ENCODE measurements around the gene SEMA5B.

The SEMA5B gene

GRCh38 chr3:122962149-122962548, 65.4 kb downstream of the SEMA5B start:
- DNase-seq (no peak), ATAC-seq (no peak)
- Mint-ChIP-seq H3K27ac (no peak overlapping the region), H3K4me3 (no peak overlapping the region), H3K9me3 (no peaks in the 10 kb centered on the region), H3K4me1 (no peaks in the 10 kb centered on the region), H3K27me3 (peaks cover 16% of the 10 kb centered on the region)

- ATAC-seq: no peak
- H3K27ac Mint-ChIP-seq: no peak overlapping the region
- H3K4me3 Mint-ChIP-seq: no peak overlapping the region
- peaks cover 23% of the 10 kb centered on the region for H3K27me3 Mint-ChIP-seq
- no peaks in the 10 kb centered on the region for H3K4me1 Mint-ChIP-seq
- no peaks in the 10 kb centered on the region for H3K9me3 Mint-ChIP-seq
- DNase-seq: no peak
Measured at GRCh38 chr3:122961146-122961545, 66.4 kb downstream of the SEMA5B start.

- Mint-ChIP-seq H3K4me3 (no peak overlapping the region), H3K27ac (no peak overlapping the region), H3K27me3 (peaks cover 26% of the 10 kb centered on the region), H3K9me3 (no peaks in the 10 kb centered on the region), H3K4me1 (no peaks in the 10 kb centered on the region)
- ATAC-seq: no peak
- DNase-seq: no peak
Measured at GRCh38 chr3:122960652-122961051, 66.9 kb downstream of the SEMA5B start.

- Mint-ChIP-seq H3K27ac (no peak overlapping the region), H3K27me3 (peaks cover 26% of the 10 kb centered on the region), H3K9me3 (no peaks in the 10 kb centered on the region), H3K4me1 (no peaks in the 10 kb centered on the region), H3K4me3 (no peak overlapping the region)
- no peak for DNase-seq
- no peak for ATAC-seq
Measured at GRCh38 chr3:122959339-122959738, 68.2 kb downstream of the SEMA5B start.

GRCh38 chr3:122957707-122958689, 69.6 kb downstream of the SEMA5B start:
- no peak for ATAC-seq
- no peak overlapping the region for H3K27ac Mint-ChIP-seq
- no peaks in the 10 kb centered on the region for H3K4me1 Mint-ChIP-seq
- H3K27me3 Mint-ChIP-seq: peaks cover 26% of the 10 kb centered on the region
- no peak for DNase-seq
- no peak overlapping the region for H3K4me3 Mint-ChIP-seq
- no peaks in the 10 kb centered on the region for H3K9me3 Mint-ChIP-seq

GRCh38 chr3:122956693-122957455, 70.7 kb downstream of the SEMA5B start:
- Mint-ChIP-seq H3K27ac (no peak overlapping the region), H3K9me3 (no peaks in the 10 kb centered on the region), H3K4me1 (no peaks in the 10 kb centered on the region), H3K27me3 (peaks cover 19% of the 10 kb centered on the region), H3K4me3 (no peak overlapping the region)
- no peak for DNase-seq
- ATAC-seq: no peak

- peaks cover 17% of the 10 kb centered on the region for H3K27me3 Mint-ChIP-seq
- DNase-seq (no peak), ATAC-seq (no peak)
- no peak overlapping the region for H3K4me3 Mint-ChIP-seq
- no peak overlapping the region for H3K27ac Mint-ChIP-seq
- no peaks in the 10 kb centered on the region for H3K9me3 Mint-ChIP-seq
- no peaks in the 10 kb centered on the region for H3K4me1 Mint-ChIP-seq
Measured at GRCh38 chr3:122955916-122956692, 71.5 kb downstream of the SEMA5B start.

GRCh38 chr3:122952520-122952919, 75.0 kb downstream of the SEMA5B start:
- H3K4me1 Mint-ChIP-seq: no peaks in the 10 kb centered on the region
- DNase-seq: no peak
- H3K27me3 Mint-ChIP-seq: peaks cover 10% of the 10 kb centered on the region
- no peak overlapping the region for H3K4me3 Mint-ChIP-seq
- peak; percentile 23 for ATAC-seq
- H3K27ac Mint-ChIP-seq: no peak overlapping the region
- no peaks in the 10 kb centered on the region for H3K9me3 Mint-ChIP-seq

GRCh38 chr3:122948408-122948807, 79.2 kb downstream of the SEMA5B start:
- DNase-seq: no peak
- Mint-ChIP-seq H3K4me3 (no peak overlapping the region), H3K27ac (no peak overlapping the region), H3K9me3 (no peaks in the 10 kb centered on the region), H3K27me3 (peaks cover 10% of the 10 kb centered on the region), H3K4me1 (no peaks in the 10 kb centered on the region)
- ATAC-seq: no peak

GRCh38 chr3:122947738-122948137, 79.8 kb downstream of the SEMA5B start:
- H3K27ac Mint-ChIP-seq: no peak overlapping the region
- peaks cover 11% of the 10 kb centered on the region for H3K27me3 Mint-ChIP-seq
- no peak overlapping the region for H3K4me3 Mint-ChIP-seq
- H3K4me1 Mint-ChIP-seq: no peaks in the 10 kb centered on the region
- no peak for ATAC-seq
- no peaks in the 10 kb centered on the region for H3K9me3 Mint-ChIP-seq
- DNase-seq: no peak

- Mint-ChIP-seq H3K4me3 (no peak overlapping the region), H3K27ac (peak overlapping the region in 1 of 2 donors; percentile 29), H3K27me3 (peaks cover 11% of the 10 kb centered on the region), H3K9me3 (no peaks in the 10 kb centered on the region), H3K4me1 (no peaks in the 10 kb centered on the region)
- DNase-seq (no peak), ATAC-seq (no peak)
Measured at GRCh38 chr3:122947196-122947595, 80.4 kb downstream of the SEMA5B start.

- Mint-ChIP-seq H3K27me3 (peaks cover 11% of the 10 kb centered on the region), H3K4me1 (peaks cover under 1% of the 10 kb centered on the region), H3K27ac (no peak overlapping the region), H3K4me3 (no peak overlapping the region), H3K9me3 (no peaks in the 10 kb centered on the region)
- ATAC-seq: no peak
- DNase-seq: no peak
Measured at GRCh38 chr3:122946185-122946584, 81.4 kb downstream of the SEMA5B start.

- DNase-seq: no peak
- no peak overlapping the region for H3K4me3 Mint-ChIP-seq
- H3K4me1 Mint-ChIP-seq: peaks cover 6% of the 10 kb centered on the region
- H3K27me3 Mint-ChIP-seq: peaks cover 11% of the 10 kb centered on the region
- H3K27ac Mint-ChIP-seq: no peak overlapping the region
- no peak for ATAC-seq
- H3K9me3 Mint-ChIP-seq: no peaks in the 10 kb centered on the region
Measured at GRCh38 chr3:122945230-122945629, 82.3 kb downstream of the SEMA5B start.

- Mint-ChIP-seq H3K4me3 (no peak overlapping the region), H3K4me1 (peaks cover 6% of the 10 kb centered on the region), H3K27ac (no peak overlapping the region), H3K27me3 (peaks cover 11% of the 10 kb centered on the region), H3K9me3 (no peaks in the 10 kb centered on the region)
- ATAC-seq: no peak
- no peak for DNase-seq
Measured at GRCh38 chr3:122944671-122945161, 82.8 kb downstream of the SEMA5B start.

GRCh38 chr3:122943828-122944190, 83.8 kb downstream of the SEMA5B start:
- peaks cover 11% of the 10 kb centered on the region for H3K27me3 Mint-ChIP-seq
- no peak overlapping the region for H3K4me3 Mint-ChIP-seq
- ATAC-seq (no peak), DNase-seq (no peak)
- no peaks in the 10 kb centered on the region for H3K9me3 Mint-ChIP-seq
- no peak overlapping the region for H3K27ac Mint-ChIP-seq
- peaks cover 6% of the 10 kb centered on the region for H3K4me1 Mint-ChIP-seq

Data from stimulated activated naive CD8-positive, alpha-beta T cell treated with anti-CD3 and anti-CD28 coated beads, Interleukin-15, amount 100 ng/mL, for 72 hours (primary cell).